H9 (cell line): ENCODE results near the gene SEMA3A. TPM values are rescaled to one million over a fixed set of nuclear protein-coding genes. Genes with fewer than 3 reads are reported as not detected.
A peak's percentile ranks its signal among the peaks of the same experiment; 100 is the strongest.

Experiments
- DNase-seq: peaks from one replicate; pipeline ENCODE4 v3.0.0-alpha.2; 2017
- H2AFZ ChIP-seq: one replicate; pipeline ENCODE4 v1.6.1; 2013; ENCODE audit warnings: mild to moderate bottlenecking, low read length, control low read depth, moderate library complexity
- H2AK5ac ChIP-seq: 2 replicates; pipeline ENCODE4 v1.6.1; 2013; ENCODE audit warnings: low read length, control low read depth, mixed read lengths; ENCODE audit not compliant: insufficient read length
- H2BK120ac ChIP-seq: one replicate; pipeline ENCODE4 v1.6.1; 2013; ENCODE audit warnings: low read depth, mild to moderate bottlenecking, low read length, control low read depth, inconsistent platforms; ENCODE audit not compliant: poor library complexity, severe bottlenecking
- H2BK12ac ChIP-seq: 2 replicates; pipeline ENCODE4 v1.6.1; 2013; ENCODE audit warnings: low read length, control low read depth, mixed read lengths, low read depth; ENCODE audit not compliant: insufficient read length
- H2BK15ac ChIP-seq: 2 replicates; pipeline ENCODE4 v1.6.1; 2013; ENCODE audit warnings: low read depth, low read length, control low read depth
- H2BK20ac ChIP-seq: one replicate; pipeline ENCODE4 v1.6.1; 2013; ENCODE audit warnings: low read depth, mild to moderate bottlenecking, low read length, control low read depth, inconsistent platforms; ENCODE audit not compliant: poor library complexity, severe bottlenecking
- H2BK5ac ChIP-seq: 2 replicates; pipeline ENCODE4 v1.6.1; 2013; ENCODE audit warnings: low read length, control low read depth, mixed read lengths; ENCODE audit not compliant: insufficient read length
- H3K14ac ChIP-seq: 2 replicates; pipeline ENCODE4 v1.6.1; 2013; ENCODE audit warnings: low read length, control low read depth; ENCODE audit not compliant: insufficient read depth
- H3K18ac ChIP-seq: 2 replicates; pipeline ENCODE4 v1.6.1; 2013; ENCODE audit warnings: low read depth, mild to moderate bottlenecking, mixed read lengths, low read length, control low read depth; ENCODE audit not compliant: insufficient read length
- H3K23ac ChIP-seq: 2 replicates; pipeline ENCODE4 v1.6.1; 2013; ENCODE audit warnings: low read length, control low read depth, mixed read lengths, low read depth; ENCODE audit not compliant: insufficient read length
- H3K23me2 ChIP-seq: 2 replicates; pipeline ENCODE4 v1.6.1; 2013; ENCODE audit warnings: low read depth, mild to moderate bottlenecking, mixed read lengths, low read length, control low read depth; ENCODE audit not compliant: insufficient read length, poor library complexity, severe bottlenecking
- H3K27ac ChIP-seq: 2 replicates; pipeline ENCODE4 v1.5.1; 2013; ENCODE audit warnings: low read length, control low read depth, mixed read lengths, low read depth; ENCODE audit not compliant: insufficient read length
- H3K27me3 ChIP-seq: 2 replicates; pipeline ENCODE4 v1.6.1; 2013; ENCODE audit warnings: low read length, control low read depth, inconsistent platforms; ENCODE audit not compliant: insufficient read depth
- H3K4ac ChIP-seq: 2 replicates; pipeline ENCODE4 v1.6.1; 2013; ENCODE audit warnings: low read depth, mild to moderate bottlenecking, control low read depth, inconsistent platforms, low read length, moderate library complexity
- H3K4me1 ChIP-seq: 2 replicates; pipeline ENCODE4 v1.6.1; 2013; ENCODE audit warnings: low read length, control low read depth, inconsistent platforms; ENCODE audit not compliant: insufficient read depth
- H3K4me2 ChIP-seq: 2 replicates; pipeline ENCODE4 v1.6.1; 2013; ENCODE audit warnings: low read length, control low read depth, mixed read lengths; ENCODE audit not compliant: insufficient read length, insufficient read depth
- H3K56ac ChIP-seq: 2 replicates; pipeline ENCODE4 v1.6.1; 2013; ENCODE audit warnings: low read depth, mild to moderate bottlenecking, mixed read lengths, low read length, control low read depth; ENCODE audit not compliant: insufficient read length
- H3K79me1 ChIP-seq: 2 replicates; pipeline ENCODE4 v1.6.1; 2013; ENCODE audit warnings: low read depth, mild to moderate bottlenecking, moderate library complexity, low read length, control low read depth, inconsistent platforms; ENCODE audit not compliant: insufficient read depth, poor library complexity, severe bottlenecking
- H3K79me2 ChIP-seq: 2 replicates; pipeline ENCODE4 v1.6.1; 2013; ENCODE audit warnings: low read length, control low read depth, inconsistent platforms; ENCODE audit not compliant: insufficient read depth
- H3K9ac ChIP-seq: 2 replicates; pipeline ENCODE4 v1.6.1; 2013; ENCODE audit warnings: low read length, control low read depth, mixed read lengths; ENCODE audit not compliant: insufficient read length; ENCODE audit errors: extremely low read depth
- H3K9me3 ChIP-seq: one replicate; pipeline ENCODE4 v1.6.1; 2013; ENCODE audit warnings: low read depth, low read length, inconsistent platforms; ENCODE audit not compliant: control insufficient read depth
- H3T11ph ChIP-seq: one replicate; pipeline ENCODE4 v1.6.1; 2013; ENCODE audit warnings: mild to moderate bottlenecking, low read length, control low read depth, inconsistent platforms
- H4K20me1 ChIP-seq: one replicate; pipeline ENCODE4 v1.6.1; 2013; ENCODE audit not compliant: control insufficient read depth, insufficient read length, insufficient read depth
- H4K5ac ChIP-seq: 2 replicates; pipeline ENCODE4 v1.6.1; 2013; ENCODE audit warnings: low read depth, mild to moderate bottlenecking, mixed read lengths, low read length, control low read depth; ENCODE audit not compliant: insufficient read length
- H4K8ac ChIP-seq: replicated peaks from 2 replicates; pipeline ENCODE4 v1.6.1; 2013; ENCODE audit warnings: low read length, control low read depth, mixed read lengths, low read depth; ENCODE audit not compliant: insufficient read length
- H4K91ac ChIP-seq: 2 replicates; pipeline ENCODE4 v1.6.1; 2013; ENCODE audit warnings: low read depth, mild to moderate bottlenecking, moderate library complexity, mixed read lengths, low read length, control low read depth; ENCODE audit not compliant: insufficient read length
- H3K27ac Mint-ChIP-seq, 3 experiments: 2 replicates in 2 of 3; 3 replicates in 1 of 3; pipeline ENCODE4 v1.8.0; 2020 to 2021; ENCODE audit warnings: mixed read lengths in 3 of 3, mild to moderate bottlenecking in 1 of 3, moderate library complexity in 1 of 3
- H3K27me3 Mint-ChIP-seq: 2 replicates; pipeline ENCODE4 v1.8.0; 2021; ENCODE audit warnings: low read depth, mild to moderate bottlenecking, moderate library complexity, mixed read lengths
- H3K36me3 Mint-ChIP-seq, 3 experiments: 2 replicates in 2 of 3; 3 replicates in 1 of 3; pipeline ENCODE4 v1.8.0; 2020 to 2021; ENCODE audit warnings: low read depth in 3 of 3, mixed read lengths in 3 of 3; ENCODE audit not compliant: insufficient read depth in 1 of 3
- H3K4me1 Mint-ChIP-seq, 2 experiments: 2 replicates each; pipeline ENCODE4 v1.8.0; 2020; ENCODE audit warnings: mixed read lengths in 2 of 2
- H3K4me3 Mint-ChIP-seq, 2 experiments: 2 replicates in 1 of 2; 3 replicates in 1 of 2; pipeline ENCODE4 v1.8.0; 2020 to 2021; ENCODE audit warnings: mild to moderate bottlenecking in 2 of 2, mixed read lengths in 2 of 2, moderate library complexity in 1 of 2
- H3K9me3 Mint-ChIP-seq, 2 experiments: 2 replicates in 1 of 2; 3 replicates in 1 of 2; pipeline ENCODE4 v1.8.0; 2020; ENCODE audit warnings: mild to moderate bottlenecking in 2 of 2, mixed read lengths in 2 of 2, moderate library complexity in 1 of 2
- CTCF ChIP-seq: fragments of 200-600 bp; sonication (generic); conservative IDR thresholded peaks from 3 replicates; pipeline ENCODE4 v1.8.0; 2021; ENCODE audit warnings: antibody characterized with exemption, mild to moderate bottlenecking
- total RNA-seq: library from RNA; stranded (reverse); gene quantifications from 2 replicates; pipeline ENCODE4 v1.2.1, GENCODE V29; 2021

The SEMA3A gene
- total RNA-seq, 1 experiment from 2014 or later = 60.0 TPM

- Mint-ChIP-seq H3K27ac (peak overlapping the region; percentile 51 to 97 (median 92); a peak in 6 of 7 replicates), H3K4me3 (no peak overlapping the region), H3K4me1 (peaks cover 25 to 27% of the 10 kb centered on the region in 2 experiments), H3K36me3 (no peaks in the 10 kb centered on the region; a peak in 2 of 7 replicates), H3K27me3 (no peaks in the 10 kb centered on the region), H3K9me3 (no peaks in the 10 kb centered on the region)
- Histone ChIP-seq H4K8ac (no peak overlapping the region), H3K4me1 (peaks cover 3% of the 10 kb centered on the region; the same call in 1 of the 2 replicates), H3K27ac (no peak overlapping the region), H3K27me3 (no peaks in the 10 kb centered on the region), H4K20me1 (no peaks in the 10 kb centered on the region), H2BK15ac (no peak overlapping the region), H3K9me3 (no peaks in the 10 kb centered on the region), H3K23ac (no peak overlapping the region), H2BK20ac (no peak overlapping the region), H2BK120ac (no peak overlapping the region), H2BK5ac (no peak overlapping the region), H2AFZ (no peak overlapping the region), H3K56ac (no peak overlapping the region), H2AK5ac (no peak overlapping the region), H4K5ac (no peak overlapping the region), H3K79me2 (peaks cover 7% of the 10 kb centered on the region; the same call in 1 of the 2 replicates), H3K14ac (no peak overlapping the region), H3T11ph (no peak overlapping the region), H3K23me2 (no peaks in the 10 kb centered on the region), H3K9ac (no peak overlapping the region), H3K18ac (no peak overlapping the region), H3K79me1 (no peaks in the 10 kb centered on the region), H3K4ac (no peak overlapping the region), H4K91ac (no peak overlapping the region), H3K4me2 (no peak overlapping the region), H2BK12ac (no peak overlapping the region)
- DNase-seq = no peak
- no peak for TF ChIP-seq CTCF
Observed at GRCh38 chr7:84162125-84162524, 32.5 kb downstream of the SEMA3A start.
